HCT116 (cell line): ENCODE data around the gene GM2A. TPM values are rescaled to one million over a fixed set of nuclear protein-coding genes. Genes with fewer than 3 reads are reported as not detected.

ENCODE experiments used
- ATAC-seq: fragments of 200-7000 bp; cut with Tn5 transposase; 2 replicates; pipeline ENCODE4 v1.9.1; 2020; ENCODE audit warnings: mild to moderate bottlenecking, moderate library complexity
- BruUV-seq: library from RNA; stranded (reverse); fragments of 400-500 nt; replicated peaks from 2 replicates; lab custom pipeline; 2021; lab: Mats Ljungman, UMichigan
- CTCF ChIA-PET: fragments of 300-600 bp; sonication (Branson Sonifier 250); formaldehyde crosslinking; loops from one replicate; lab custom pipeline; 2021; ENCODE audit warnings: antibody characterized with exemption; lab: Charles Lee
- POLR2A ChIA-PET: fragments of 300-600, 350-600 bp; sonication (Branson Sonifier 250); formaldehyde crosslinking; loops from one replicate; lab custom pipeline; 2021; ENCODE audit warnings: antibody characterized with exemption; lab: Charles Lee
- RAD21 ChIA-PET, 2 experiments: fragments of 300-600 bp; sonication (Branson Sonifier 250); formaldehyde crosslinking; loops; one replicate each; lab custom pipeline; 2023; ENCODE audit warnings: low total read pairs in 2 of 2; ENCODE audit not compliant: uncharacterized antibody in 2 of 2, unreplicated experiment in 2 of 2, low non-redundant PET in 1 of 2; lab: Charles Lee
- DNase-seq: peaks from one replicate; pipeline ENCODE4 v3.0.0-alpha.2; 2010; ENCODE audit warnings: low read depth, low spot score
- H2AFZ ChIP-seq: fragments of 200-600 bp; shearing (Covaris generic), sonication (generic); 2 replicates; pipeline ENCODE4 v1.6.1; 2017; ENCODE audit warnings: low read depth, mixed run types, mixed read lengths, antibody characterized with exemption, low read length; ENCODE audit not compliant: poor library complexity, severe bottlenecking
- H3K27ac ChIP-seq: 2 replicates; pipeline ENCODE4 v1.5.1; 2012; ENCODE audit warnings: low read depth, low read length
- H3K27me3 ChIP-seq: fragments of 200-600 bp; sonication (generic); 2 replicates; pipeline ENCODE4 v1.6.1; 2016; ENCODE audit warnings: mixed run types, low read length, mixed read lengths; ENCODE audit not compliant: insufficient read depth
- H3K36me3 ChIP-seq, 2 experiments: fragments of 200-500 bp in 1 of 2; fragments of 200-600 bp in 1 of 2; sonication (Bioruptor generic) in 1 of 2; sonication (generic) in 1 of 2; 2 replicates each; pipeline versions ENCODE4 v1.5.1 to v1.6.1; 2014 to 2016; ENCODE audit warnings: low read length in 2 of 2, inconsistent platforms in 1 of 2, mixed read lengths in 1 of 2, mixed run types in 1 of 2; ENCODE audit not compliant: insufficient read depth in 2 of 2, control insufficient read depth in 1 of 2
- H3K4me1 ChIP-seq, 2 experiments: fragments of 200-600 bp in 1 of 2; sonication (generic) in 1 of 2; 2 replicates each; pipeline versions ENCODE4 v1.5.1 to v1.6.1; 2012 to 2017; ENCODE audit warnings: low read length in 2 of 2, inconsistent platforms in 1 of 2, mild to moderate bottlenecking in 1 of 2, mixed read lengths in 1 of 2, mixed run types in 1 of 2, moderate library complexity in 1 of 2; ENCODE audit not compliant: insufficient read depth in 2 of 2, control insufficient read depth in 1 of 2
- H3K4me2 ChIP-seq: fragments of 200-600 bp; sonication (generic); 2 replicates; pipeline ENCODE4 v1.6.1; 2017; ENCODE audit warnings: mixed run types, low read length, mixed read lengths
- H3K4me3 ChIP-seq, 2 experiments: fragments of 200-600 bp in 1 of 2; sonication (generic) in 1 of 2; replicated peaks in 1 of 2; 2 replicates each; pipeline ENCODE4 v1.5.1; 2011 to 2016; ENCODE audit warnings: low read length in 2 of 2, control low read depth in 1 of 2, low read depth in 1 of 2, mild to moderate bottlenecking in 1 of 2, mixed read lengths in 1 of 2, mixed run types in 1 of 2
- H3K79me2 ChIP-seq: fragments of 200-600 bp; sonication (generic); 2 replicates; pipeline ENCODE4 v1.6.1; 2017; ENCODE audit warnings: mild to moderate bottlenecking, mixed run types, low read length, moderate library complexity, mixed read lengths; ENCODE audit not compliant: insufficient read depth
- H3K9ac ChIP-seq: fragments of 200-600 bp; sonication (generic); 2 replicates; pipeline ENCODE4 v1.6.1; 2016; ENCODE audit warnings: low read length, mixed read lengths
- H3K9me2 ChIP-seq: fragments of 200-600 bp; sonication (generic), shearing (Covaris generic); 2 replicates; pipeline ENCODE4 v1.6.1; 2017; ENCODE audit warnings: mixed run types, mild to moderate bottlenecking, moderate library complexity; ENCODE audit not compliant: insufficient read depth
- H3K9me3 ChIP-seq, 2 experiments: fragments of 200-500 bp in 1 of 2; fragments of 200-600 bp in 1 of 2; sonication (Bioruptor generic) in 1 of 2; sonication (generic) in 1 of 2; 2 replicates each; pipeline ENCODE4 v1.6.1; 2014 to 2017; ENCODE audit warnings: low read length in 2 of 2, mixed read lengths in 2 of 2, inconsistent platforms in 1 of 2, low read depth in 1 of 2, mild to moderate bottlenecking in 1 of 2, mixed run types in 1 of 2, moderate library complexity in 1 of 2; ENCODE audit not compliant: control insufficient read depth in 1 of 2, insufficient read depth in 1 of 2
- H4K20me1 ChIP-seq: fragments of 200-600 bp; sonication (generic), shearing (Covaris generic); 2 replicates; pipeline ENCODE4 v1.6.1; 2017; ENCODE audit warnings: mixed run types, mild to moderate bottlenecking, moderate library complexity; ENCODE audit not compliant: insufficient read depth
- ATF3 ChIP-seq: IDR thresholded peaks from 2 replicates; pipeline ENCODE4 v1.6.1; 2012
- CBX3 ChIP-seq: IDR thresholded peaks from 2 replicates; pipeline ENCODE4 v1.6.1; 2012; ENCODE audit warnings: low read depth
- CEBPB ChIP-seq: IDR thresholded peaks from 2 replicates; pipeline ENCODE4 v1.6.1; 2012; ENCODE audit warnings: low read depth
- CTCF ChIP-seq, 3 experiments: fragments of 200-600 bp in 1 of 3; sonication (generic) in 1 of 3; IDR thresholded peaks in 2 of 3; conservative IDR thresholded peaks in 1 of 3; 2 replicates each; pipeline ENCODE4 v1.5.1; 2012 to 2017; ENCODE audit warnings: low read depth in 2 of 3, low read length in 2 of 3, antibody characterized with exemption in 1 of 3, borderline replicate concordance in 1 of 3, control low read depth in 1 of 3, mild to moderate bottlenecking in 1 of 3, mixed read lengths in 1 of 3, mixed run types in 1 of 3, moderate library complexity in 1 of 3; ENCODE audit not compliant: insufficient read depth in 1 of 3
- ELF1 ChIP-seq: IDR thresholded peaks from 2 replicates; pipeline ENCODE4 v1.6.1; 2012; ENCODE audit warnings: low read depth, borderline replicate concordance
- EZH2 ChIP-seq: fragments of 200-600 bp; sonication (generic); IDR thresholded peaks from 2 replicates; pipeline ENCODE4 v1.6.1; 2017; ENCODE audit warnings: antibody characterized with exemption, mixed run types
- FOSL1 ChIP-seq: IDR thresholded peaks from 2 replicates; pipeline ENCODE4 v1.6.1; 2012; ENCODE audit warnings: low read depth
- JUND ChIP-seq: IDR thresholded peaks from 2 replicates; pipeline ENCODE4 v1.6.1; 2012
- REST ChIP-seq: IDR thresholded peaks from 2 replicates; pipeline ENCODE4 v1.6.1; 2012; ENCODE audit warnings: low read depth
- SIN3A ChIP-seq: IDR thresholded peaks from 2 replicates; pipeline ENCODE4 v1.6.1; 2012; ENCODE audit warnings: low read depth
- SP1 ChIP-seq: IDR thresholded peaks from 2 replicates; pipeline ENCODE4 v1.6.1; 2012; ENCODE audit warnings: low read depth
- TCF7L2 ChIP-seq: IDR thresholded peaks from 2 replicates; pipeline ENCODE4 v1.7.0; 2011; ENCODE audit warnings: borderline replicate concordance, inconsistent platforms; ENCODE audit not compliant: insufficient read depth, insufficient read length; ENCODE audit errors: extremely low read depth
- YY1 ChIP-seq: IDR thresholded peaks from 2 replicates; pipeline ENCODE4 v1.6.1; 2011; ENCODE audit warnings: low read length, low read depth, moderate library complexity, mild to moderate bottlenecking; ENCODE audit not compliant: insufficient replicate concordance; ENCODE audit errors: extremely low read depth
- ZBTB33 ChIP-seq: IDR thresholded peaks from 2 replicates; pipeline ENCODE4 v1.6.1; 2011; ENCODE audit warnings: mild to moderate bottlenecking, low read length, moderate library complexity; ENCODE audit not compliant: insufficient replicate concordance; ENCODE audit errors: extremely low read depth
- ZFX ChIP-seq: fragments of 450-650 bp; IDR thresholded peaks from 2 replicates; pipeline ENCODE4 v1.6.1; 2017
- ZNF274 ChIP-seq: fragments of 200-500 bp; sonication (Bioruptor generic); IDR thresholded peaks from 2 replicates; pipeline ENCODE4 v1.6.1; 2014; ENCODE audit warnings: mild to moderate bottlenecking, low read depth, low read length, inconsistent platforms
- intact Hi-C: fragments of 100-400 bp; cut with micrococcal nuclease; formaldehyde crosslinking; loops from 2 replicates; pipeline ENCODE4 v1.10.0; 2022
- total RNA-seq: library from RNA; stranded (reverse); gene quantifications from one replicate; pipeline ENCODE4 v1.2.1, GENCODE V29; 2021; ENCODE audit not compliant: unreplicated experiment

The GM2A gene
- total RNA-seq, 1 experiment from 2014 or later: 25.0 TPM

GRCh38 chr5:151205411-151205810 is 47.6 kb upstream of the GM2A start:
- no peaks in the 10 kb centered on the region for H4K20me1 ChIP-seq
- H3K9ac ChIP-seq: no peak overlapping the region
- ChIA-PET POLR2A (no interaction called here), CTCF (no interaction called here), RAD21 (no interaction called here)
- DNase-seq (no peak), ATAC-seq (no peak)
- no peaks in the 10 kb centered on the region for H3K36me3 ChIP-seq
- peaks cover 10 to 11% of the 10 kb centered on the region in 2 experiments for H3K4me1 ChIP-seq
- H3K4me3 ChIP-seq: no peak overlapping the region
- H3K9me2 ChIP-seq: no peaks in the 10 kb centered on the region
- no TSS peak for BruUV-seq
- H3K27ac ChIP-seq: no peak overlapping the region
- H2AFZ ChIP-seq: no peak overlapping the region
- no peak for TF ChIP-seq ZBTB33
- no peak for TF ChIP-seq TCF7L2
- no peak for TF ChIP-seq SP1
- TF ChIP-seq SIN3A: no peak
- TF ChIP-seq REST: no peak
- TF ChIP-seq EZH2: no peak
- TF ChIP-seq JUND: no peak
- TF ChIP-seq CTCF (IDR thresholded peaks at IDR 0.05 in 2 of 3, conservative IDR thresholded peaks at IDR 0.05 in 1 of 3; ENCODE audit: borderline replicate concordance in 1 of 3, insufficient read depth in 1 of 3, low read depth in 2 of 3, low read length in 2 of 3): no peak
- no peak for TF ChIP-seq CEBPB
- no peak for TF ChIP-seq ZFX
- no peak for TF ChIP-seq ZNF274
- TF ChIP-seq CBX3: no peak
- no peak for TF ChIP-seq FOSL1
- no peak for TF ChIP-seq YY1
- TF ChIP-seq ATF3: no peak
- no peak for TF ChIP-seq ELF1
- no peak overlapping the region for H3K4me2 ChIP-seq
- intact Hi-C loops: no loop called here
- no peaks in the 10 kb centered on the region for H3K79me2 ChIP-seq
- no peaks in the 10 kb centered on the region for H3K27me3 ChIP-seq
- H3K9me3 ChIP-seq: no peaks in the 10 kb centered on the region
